HG02610 (cell line): ENCODE results near the gene CACNA1D.
"Not testable (repeated sequence)": the region's sequence is repeated elsewhere in the genome, so short reads cannot be mapped to it uniquely, and the experiment has no call there.

ENCODE experiments used
- ATAC-seq: cut with Tn5 transposase; IDR thresholded peaks from one replicate; pipeline ENCODE4 v1.9.1; 2021; ENCODE audit warnings: mild to moderate bottlenecking, moderate library complexity; ENCODE audit not compliant: unreplicated experiment

CACNA1D gene

DNA sequence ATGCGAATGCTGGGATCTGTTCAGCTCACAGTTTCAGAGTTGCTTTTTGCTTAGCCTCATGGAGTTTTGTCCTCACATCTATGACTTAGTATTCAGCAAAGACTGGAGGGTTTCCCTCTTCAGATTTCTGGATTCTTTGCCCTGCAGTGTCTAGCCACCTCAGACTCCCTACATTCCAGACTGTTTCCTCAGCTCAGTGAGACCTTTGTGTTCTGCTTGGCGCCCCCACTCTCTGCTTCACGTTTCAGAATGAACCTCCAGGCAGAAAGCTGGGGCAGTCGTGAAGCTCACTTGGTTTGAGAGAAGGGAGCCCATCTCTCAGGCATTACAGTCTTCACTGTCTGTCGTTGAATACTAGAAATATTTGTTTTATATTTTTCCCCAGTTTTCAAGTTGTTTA lies 118.1 kb downstream of the CACNA1D start:
- ATAC-seq = no peak

DNA sequence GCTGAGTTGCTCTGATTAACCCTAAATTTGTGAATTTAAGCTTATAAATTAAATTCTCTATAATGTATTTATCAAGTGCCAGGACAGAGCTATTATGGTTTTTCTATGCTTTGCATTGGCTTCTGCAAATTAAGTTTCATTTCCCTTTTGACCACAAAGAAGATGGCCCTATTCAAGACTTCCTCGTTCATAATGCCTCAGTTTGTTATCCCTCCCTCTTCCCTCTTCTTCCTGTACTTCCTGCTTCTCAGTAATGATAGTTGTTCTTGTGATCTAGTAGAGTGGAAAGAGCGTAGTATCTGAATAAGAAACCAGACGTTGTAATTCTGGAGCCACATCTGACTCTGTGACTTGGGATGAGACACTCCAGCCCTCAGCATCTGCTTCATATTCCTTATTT lies 118.7 kb downstream of the CACNA1D start:
- ATAC-seq = no peak

DNA sequence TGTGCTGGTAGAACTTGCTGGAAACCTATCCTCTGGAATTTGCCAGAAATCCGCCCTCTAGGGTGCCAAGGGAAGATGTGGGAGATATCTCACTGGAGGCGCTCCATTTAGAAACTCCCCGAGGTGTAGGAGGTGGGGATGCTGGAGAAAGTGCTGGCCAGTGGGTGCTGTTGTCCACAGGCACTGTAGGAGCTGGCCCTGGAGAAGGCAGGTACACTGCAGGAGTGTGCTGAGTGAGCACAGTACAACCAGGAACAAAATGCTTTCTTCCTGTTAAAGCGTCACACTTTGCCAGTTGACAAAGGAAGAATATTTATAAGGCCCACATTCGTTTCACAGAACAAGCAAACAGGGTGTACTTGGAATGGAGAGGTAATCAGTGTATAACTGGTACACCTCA lies 119.9 kb downstream of the CACNA1D start:
- ATAC-seq = no peak

DNA sequence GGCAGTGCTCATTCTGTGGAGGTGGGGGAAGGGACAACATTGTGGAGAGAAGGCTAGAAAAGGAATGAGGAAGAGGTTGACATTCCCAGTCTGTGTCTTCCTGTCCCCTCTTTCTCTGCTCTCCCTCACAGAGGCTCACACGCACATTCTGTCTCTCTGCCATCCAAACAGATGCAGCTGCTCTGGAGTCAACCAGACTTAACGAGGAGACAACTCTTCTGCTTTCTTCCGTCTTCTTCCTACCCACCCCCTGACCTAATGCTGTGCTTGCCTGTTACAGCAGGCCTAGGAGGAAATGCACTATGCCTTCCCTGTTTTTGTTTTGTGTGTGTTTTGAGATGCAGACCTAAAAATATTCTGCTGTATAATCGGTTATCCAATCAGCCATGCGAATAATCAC lies 121.9 kb downstream of the CACNA1D start:
- no peak for ATAC-seq

- no peak for ATAC-seq
These were observed 122.8 kb downstream of the CACNA1D start for GRCh38 chr3:53616971-53617892.

GRCh38 chr3:53617893-53618523 lies 123.6 kb downstream of the CACNA1D start:
- no peak for ATAC-seq

GRCh38 chr3:53618524-53618906 lies 124.1 kb downstream of the CACNA1D start:
- no peak for ATAC-seq

- ATAC-seq = no peak
These were observed 124.5 kb downstream of the CACNA1D start for GRCh38 chr3:53618936-53619335.

DNA sequence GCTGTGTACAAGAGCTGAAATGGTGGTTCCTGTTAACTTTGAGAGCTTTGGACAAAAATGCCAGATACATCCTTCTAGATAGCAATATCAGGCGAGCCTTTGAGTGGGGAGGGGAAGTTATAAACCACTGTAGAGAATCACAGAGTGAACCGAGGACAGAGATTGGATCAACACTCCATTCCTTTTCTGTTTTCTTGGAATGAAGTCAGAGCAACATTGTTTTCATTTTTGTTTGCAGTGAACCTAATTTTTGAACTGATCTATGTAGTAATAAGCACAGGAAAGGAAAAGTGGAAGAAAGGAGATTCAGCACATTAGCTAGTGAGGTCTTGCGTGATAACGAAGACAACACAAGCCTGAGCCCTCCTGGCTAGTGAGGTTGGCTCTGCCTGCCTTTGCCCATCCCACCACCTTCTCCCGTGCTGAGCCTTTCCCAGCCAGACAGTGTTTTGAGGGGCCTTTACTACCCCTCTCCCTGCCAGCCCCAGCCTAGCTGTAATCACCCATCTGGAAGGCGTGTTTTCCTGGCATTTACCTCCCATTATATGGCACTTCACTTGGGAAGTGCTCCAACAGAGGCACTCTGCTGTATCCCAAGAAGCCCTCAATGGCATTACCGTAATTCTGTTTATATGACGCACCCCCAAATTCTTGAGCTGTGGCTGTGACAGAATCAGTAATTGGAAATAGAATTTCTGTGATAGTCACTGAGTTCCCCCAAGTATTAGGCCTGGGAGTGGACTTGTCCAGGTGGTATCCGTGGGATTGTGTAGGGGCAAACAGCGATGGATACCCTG lies 129.8 kb downstream of the CACNA1D start:
- ATAC-seq = no peak

DNA sequence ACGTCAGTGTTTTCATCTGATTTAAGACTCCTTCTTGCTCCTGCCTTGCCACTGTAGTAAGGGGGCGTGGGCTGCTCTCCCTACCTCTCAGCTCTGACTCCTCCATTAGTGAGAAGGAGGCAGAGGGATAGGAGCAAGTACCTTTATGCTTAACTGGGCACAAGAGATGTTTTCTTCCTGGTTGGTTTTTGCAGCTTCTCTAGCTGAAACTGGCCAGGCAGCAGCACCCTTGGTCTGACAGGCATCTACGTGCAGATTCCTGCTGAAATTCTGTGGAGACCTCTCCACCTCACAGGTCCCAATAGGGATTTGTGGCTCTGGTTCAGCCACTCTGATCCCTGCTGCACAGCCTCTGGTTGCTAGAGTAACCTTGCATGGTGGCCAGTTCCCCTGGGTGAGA lies 132.5 kb downstream of the CACNA1D start:
- ATAC-seq = no peak

GRCh38 chr3:53628536-53629401 lies 134.4 kb downstream of the CACNA1D start:
- ATAC-seq = no peak

DNA sequence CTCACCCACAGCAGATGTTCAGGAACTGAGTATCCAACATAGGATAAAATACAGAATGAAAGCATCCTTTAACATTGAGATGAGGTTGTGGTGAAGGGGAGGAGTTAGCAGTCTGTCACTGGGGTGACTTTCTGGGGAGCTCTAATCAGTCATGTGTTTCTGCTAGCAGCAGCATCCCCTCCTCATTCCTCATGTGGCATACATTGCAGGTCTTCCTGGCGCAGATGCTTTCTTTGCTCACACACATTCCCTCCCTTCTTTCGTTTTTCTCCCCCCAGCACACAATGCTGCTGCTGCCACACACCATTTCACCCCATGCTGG lies 135.0 kb downstream of the CACNA1D start:
- ATAC-seq = no peak

DNA sequence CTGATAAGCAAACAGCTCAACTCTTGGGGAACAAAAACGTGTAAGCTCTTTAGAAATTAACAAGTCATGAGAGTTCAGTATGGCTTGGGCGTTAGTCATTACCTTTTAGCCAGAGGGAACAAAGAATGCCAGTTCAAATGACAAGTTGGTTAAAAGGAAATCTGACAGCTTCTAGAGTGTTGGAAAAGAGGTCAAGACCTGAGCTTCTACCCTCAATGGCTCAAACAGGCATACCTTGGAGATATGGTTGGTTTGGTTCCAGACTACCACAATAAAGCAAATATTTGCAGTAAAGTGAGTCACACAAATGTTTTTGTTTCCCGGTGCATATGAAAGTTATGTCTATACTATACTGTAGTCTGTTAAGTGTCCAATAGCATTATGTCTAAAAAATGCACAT lies 136.1 kb downstream of the CACNA1D start:
- no peak for ATAC-seq

- no peak for ATAC-seq
These were observed 138.9 kb downstream of the CACNA1D start for GRCh38 chr3:53633197-53633787.

DNA sequence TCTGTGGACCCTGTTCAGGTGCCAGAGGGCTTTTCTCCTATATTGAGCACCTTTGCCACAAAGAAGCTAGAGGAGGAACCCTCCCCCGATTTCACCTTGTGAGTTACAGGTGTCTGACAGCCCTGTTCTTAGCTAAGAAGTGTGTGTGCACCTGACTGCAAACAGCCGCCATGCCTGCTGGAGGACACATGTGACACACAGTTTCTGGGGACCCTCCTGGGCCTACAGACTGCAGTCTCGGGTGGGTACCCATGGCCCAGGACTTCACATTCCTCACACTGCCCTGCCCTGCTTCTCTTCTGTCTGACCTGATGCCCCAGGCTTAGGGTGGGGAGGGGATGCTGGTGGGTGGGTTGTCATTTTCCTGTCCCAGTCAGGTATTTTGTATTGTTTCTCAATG lies 140.6 kb downstream of the CACNA1D start:
- no peak for ATAC-seq

- not testable (repeated sequence) for ATAC-seq
These were observed 144.4 kb downstream of the CACNA1D start for GRCh38 chr3:53638806-53639205.

GRCh38 chr3:53641397-53641796 lies 147.0 kb downstream of the CACNA1D start:
- ATAC-seq = no peak

DNA sequence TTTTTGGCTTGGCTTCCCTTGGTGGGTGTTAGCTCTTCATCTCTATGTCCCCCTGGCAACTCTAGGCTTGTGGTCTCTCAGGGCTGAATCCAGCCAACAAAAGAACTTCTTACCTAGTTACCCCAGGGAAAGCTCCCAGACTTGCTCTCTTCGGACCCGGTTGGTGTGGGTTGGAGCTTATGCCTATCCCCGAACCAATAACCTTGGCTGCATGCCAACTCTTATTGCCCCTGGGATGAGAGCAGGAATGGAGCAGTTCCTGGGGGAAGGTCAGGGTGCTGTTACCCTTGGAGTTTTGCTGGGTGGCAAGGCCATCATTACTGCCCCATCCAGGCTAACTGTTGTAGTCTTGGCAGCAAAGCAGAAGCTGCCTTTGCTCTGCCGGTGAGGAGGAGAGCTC lies 147.8 kb downstream of the CACNA1D start:
- ATAC-seq = no peak

DNA sequence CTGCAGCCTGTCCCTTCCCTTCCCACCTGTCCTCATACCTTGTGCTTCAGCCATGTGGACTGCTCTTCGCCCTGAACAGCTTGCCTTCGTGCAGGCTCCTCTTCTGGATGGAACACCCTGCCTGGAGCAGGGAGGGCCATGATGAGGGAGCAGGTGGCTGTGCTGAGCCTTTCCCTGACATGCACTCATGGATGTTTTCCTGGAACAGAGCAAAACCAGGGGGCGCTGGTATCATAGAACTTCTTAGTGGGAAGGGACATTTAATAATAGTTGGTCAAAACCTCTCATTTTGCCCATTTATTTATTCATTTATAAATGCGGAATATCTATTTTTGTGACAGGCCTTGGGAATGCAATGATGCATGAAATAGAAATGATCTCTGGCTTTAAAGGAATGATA lies 149.3 kb downstream of the CACNA1D start:
- no peak for ATAC-seq

DNA sequence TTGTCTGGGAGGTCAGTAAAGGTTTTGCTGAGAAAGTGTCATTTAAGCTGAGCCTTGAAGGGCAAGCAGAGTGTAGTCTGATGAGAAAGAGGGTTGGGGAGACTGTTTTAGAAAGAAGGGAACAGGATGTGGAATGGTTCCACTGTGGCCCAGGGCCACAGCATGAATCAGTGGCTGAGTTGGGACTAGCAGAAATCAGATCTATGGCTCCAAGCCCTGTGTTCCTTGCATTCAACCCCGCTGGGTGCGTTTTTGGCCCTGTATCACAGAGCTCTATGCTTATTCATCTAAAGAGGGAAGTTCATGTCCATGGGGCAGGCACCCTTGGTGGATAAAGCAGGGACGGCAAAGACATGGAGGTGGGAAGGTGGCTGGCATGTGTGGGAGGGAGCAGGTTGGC lies 151.3 kb downstream of the CACNA1D start:
- no peak for ATAC-seq
